ENCODE data around the gene DENND4C. TPM values are rescaled to one million over a fixed set of nuclear protein-coding genes. Genes with fewer than 3 reads are reported as not detected.

The DENND4C gene
- total RNA-seq, 3 donors from 2014 or later: 146 to 158 (median 148) TPM

- H3K36me3 ChIP-seq: peaks cover 5% of the 10 kb centered on the region
- H3K4me3 ChIP-seq: no peak overlapping the region
- no peak overlapping the region for H3K27ac ChIP-seq
- no peak for DNase-seq (ENCODE audit: low spot score in 2 of 2)
- TF ChIP-seq POLR2A (IDR thresholded peaks at IDR 0.05) (no peak), POLR2AphosphoS5 (IDR thresholded peaks at IDR 0.05) (no peak), CTCF (IDR thresholded peaks at IDR 0.05) (no peak)
- no peaks in the 10 kb centered on the region for H3K27me3 ChIP-seq
- no peaks in the 10 kb centered on the region for H3K4me1 ChIP-seq
- intact Hi-C loops (cut with DNase I; ENCODE audit: low total_unique reads): no loop called here
- no peaks in the 10 kb centered on the region for H3K9me3 ChIP-seq
These were observed 72.7 kb downstream of the DENND4C start for GRCh38 chr9:19303216-19303615.

GRCh38 chr9:19306568-19306967, 76.1 kb downstream of the DENND4C start:
- Histone ChIP-seq H3K27ac (no peak overlapping the region), H3K4me1 (no peaks in the 10 kb centered on the region), H3K9me3 (no peaks in the 10 kb centered on the region), H3K36me3 (no peaks in the 10 kb centered on the region), H3K4me3 (no peak overlapping the region), H3K27me3 (no peaks in the 10 kb centered on the region)
- TF ChIP-seq POLR2AphosphoS5 (IDR thresholded peaks at IDR 0.05) (no peak), CTCF (IDR thresholded peaks at IDR 0.05) (no peak), POLR2A (IDR thresholded peaks at IDR 0.05) (no peak)
- DNase-seq (ENCODE audit: low spot score in 2 of 2): no peak
- intact Hi-C loops (cut with DNase I; ENCODE audit: low total_unique reads): loop anchor here (5.0 kb wide), 1 partner anchor 239 kb away; no protein-coding TSS in a partner anchor

GRCh38 chr9:19310246-19310645, 79.8 kb downstream of the DENND4C start:
- H3K27ac ChIP-seq: no peak overlapping the region
- H3K4me1 ChIP-seq: no peaks in the 10 kb centered on the region
- H3K27me3 ChIP-seq: no peaks in the 10 kb centered on the region
- no peak for DNase-seq (ENCODE audit: low spot score in 2 of 2)
- intact Hi-C loops (cut with DNase I; ENCODE audit: low total_unique reads): no loop called here
- H3K9me3 ChIP-seq: no peaks in the 10 kb centered on the region
- H3K4me3 ChIP-seq: no peak overlapping the region
- no peaks in the 10 kb centered on the region for H3K36me3 ChIP-seq
- TF ChIP-seq POLR2A (IDR thresholded peaks at IDR 0.05): no peak
- TF ChIP-seq POLR2AphosphoS5 (IDR thresholded peaks at IDR 0.05): no peak
- TF ChIP-seq CTCF (IDR thresholded peaks at IDR 0.05): no peak

- no peaks in the 10 kb centered on the region for H3K4me1 ChIP-seq
- H3K9me3 ChIP-seq: no peaks in the 10 kb centered on the region
- intact Hi-C loops (cut with DNase I; ENCODE audit: low total_unique reads): no loop called here
- H3K27me3 ChIP-seq: no peaks in the 10 kb centered on the region
- no peaks in the 10 kb centered on the region for H3K36me3 ChIP-seq
- TF ChIP-seq POLR2A (IDR thresholded peaks at IDR 0.05) (no peak), POLR2AphosphoS5 (IDR thresholded peaks at IDR 0.05) (no peak), CTCF (IDR thresholded peaks at IDR 0.05) (no peak)
- H3K4me3 ChIP-seq: no peak overlapping the region
- no peak for DNase-seq (ENCODE audit: low spot score in 2 of 2)
- H3K27ac ChIP-seq: no peak overlapping the region
These were observed 83.1 kb downstream of the DENND4C start for GRCh38 chr9:19313573-19313972.

- Histone ChIP-seq H3K4me1 (no peaks in the 10 kb centered on the region), H3K36me3 (no peaks in the 10 kb centered on the region), H3K9me3 (no peaks in the 10 kb centered on the region), H3K27ac (no peak overlapping the region), H3K4me3 (no peak overlapping the region), H3K27me3 (no peaks in the 10 kb centered on the region)
- no peak for TF ChIP-seq CTCF (IDR thresholded peaks at IDR 0.05)
- no peak for TF ChIP-seq POLR2AphosphoS5 (IDR thresholded peaks at IDR 0.05)
- no peak for TF ChIP-seq POLR2A (IDR thresholded peaks at IDR 0.05)
- intact Hi-C loops (cut with DNase I; ENCODE audit: low total_unique reads): no loop called here
- DNase-seq (ENCODE audit: low spot score in 2 of 2): no peak
These were observed 90.0 kb downstream of the DENND4C start for GRCh38 chr9:19320495-19320894.
